Measurements from ENCODE around the gene ARMC3. TPM values are rescaled to one million over a fixed set of nuclear protein-coding genes. Genes with fewer than 3 reads are reported as not detected.

Gene ARMC3
- total RNA-seq, 4 donors from 2014 or later: 0.34 to 51.2 (median 16.3) TPM; not detected in 1

GRCh38 chr10:22962817-22963216 lies 35.0 kb downstream of the ARMC3 start:
- Histone ChIP-seq H3K4me1 (no peaks in the 10 kb centered on the region), H3K4me3 (no peak overlapping the region), H3K36me3 (no peaks in the 10 kb centered on the region), H3K27ac (no peak overlapping the region), H3K27me3 (no peaks in the 10 kb centered on the region), H3K9me3 (no peaks in the 10 kb centered on the region)
- DNase-seq: no peak
- intact Hi-C loops (cut with DNase I; ENCODE audit: low total_unique reads): no loop called here
- no peak for TF ChIP-seq POLR2A (IDR thresholded peaks at IDR 0.05)

- Histone ChIP-seq H3K4me3 (no peak overlapping the region), H3K36me3 (no peaks in the 10 kb centered on the region), H3K9me3 (no peaks in the 10 kb centered on the region), H3K27ac (no peak overlapping the region), H3K4me1 (no peaks in the 10 kb centered on the region), H3K27me3 (no peaks in the 10 kb centered on the region)
- TF ChIP-seq POLR2A (IDR thresholded peaks at IDR 0.05) (no peak), CTCF (IDR thresholded peaks at IDR 0.05) (no peak)
- DNase-seq: no peak
- intact Hi-C loops (cut with DNase I; ENCODE audit: low total_unique reads): no loop called here
Measured at GRCh38 chr10:22969704-22970103, 41.9 kb downstream of the ARMC3 start.

GRCh38 chr10:22976534-22976933 lies 48.7 kb downstream of the ARMC3 start:
- no peaks in the 10 kb centered on the region for H3K36me3 ChIP-seq
- intact Hi-C loops (cut with DNase I; ENCODE audit: low total_unique reads): no loop called here
- H3K27ac ChIP-seq: no peak overlapping the region
- TF ChIP-seq CTCF (IDR thresholded peaks at IDR 0.05): no peak
- TF ChIP-seq POLR2A (IDR thresholded peaks at IDR 0.05): no peak
- H3K4me1 ChIP-seq: no peaks in the 10 kb centered on the region
- H3K27me3 ChIP-seq: no peaks in the 10 kb centered on the region
- no peaks in the 10 kb centered on the region for H3K9me3 ChIP-seq
- DNase-seq: no peak
- no peak overlapping the region for H3K4me3 ChIP-seq

GRCh38 chr10:22977751-22978150 lies 49.9 kb downstream of the ARMC3 start:
- Histone ChIP-seq H3K36me3 (no peaks in the 10 kb centered on the region), H3K4me3 (no peak overlapping the region), H3K27ac (no peak overlapping the region), H3K9me3 (no peaks in the 10 kb centered on the region), H3K4me1 (no peaks in the 10 kb centered on the region), H3K27me3 (no peaks in the 10 kb centered on the region)
- intact Hi-C loops (cut with DNase I; ENCODE audit: low total_unique reads): no loop called here
- DNase-seq: no peak
- TF ChIP-seq CTCF (IDR thresholded peaks at IDR 0.05) (no peak), POLR2A (IDR thresholded peaks at IDR 0.05) (no peak)

GRCh38 chr10:22978287-22978686 lies 50.4 kb downstream of the ARMC3 start:
- H3K36me3 ChIP-seq: no peaks in the 10 kb centered on the region
- no peaks in the 10 kb centered on the region for H3K9me3 ChIP-seq
- H3K4me1 ChIP-seq: no peaks in the 10 kb centered on the region
- H3K27me3 ChIP-seq: no peaks in the 10 kb centered on the region
- DNase-seq: no peak
- intact Hi-C loops (cut with DNase I; ENCODE audit: low total_unique reads): no loop called here
- H3K4me3 ChIP-seq: no peak overlapping the region
- H3K27ac ChIP-seq: no peak overlapping the region
- TF ChIP-seq POLR2A (IDR thresholded peaks at IDR 0.05) (no peak), CTCF (IDR thresholded peaks at IDR 0.05) (no peak)

GRCh38 chr10:22978918-22979317 lies 51.1 kb downstream of the ARMC3 start:
- intact Hi-C loops (cut with DNase I; ENCODE audit: low total_unique reads): no loop called here
- no peak for TF ChIP-seq CTCF (IDR thresholded peaks at IDR 0.05)
- TF ChIP-seq POLR2A (IDR thresholded peaks at IDR 0.05): no peak
- no peaks in the 10 kb centered on the region for H3K27me3 ChIP-seq
- no peaks in the 10 kb centered on the region for H3K9me3 ChIP-seq
- no peaks in the 10 kb centered on the region for H3K36me3 ChIP-seq
- no peak for DNase-seq
- no peak overlapping the region for H3K27ac ChIP-seq
- no peaks in the 10 kb centered on the region for H3K4me1 ChIP-seq
- H3K4me3 ChIP-seq: no peak overlapping the region

Measured in uterus (tissue), 4 donors.